ENCODE measurements around the gene CALR.
"Not testable (repeated sequence)": the region's sequence is repeated elsewhere in the genome, so short reads cannot be mapped to it uniquely, and the experiment has no call there.

DNA sequence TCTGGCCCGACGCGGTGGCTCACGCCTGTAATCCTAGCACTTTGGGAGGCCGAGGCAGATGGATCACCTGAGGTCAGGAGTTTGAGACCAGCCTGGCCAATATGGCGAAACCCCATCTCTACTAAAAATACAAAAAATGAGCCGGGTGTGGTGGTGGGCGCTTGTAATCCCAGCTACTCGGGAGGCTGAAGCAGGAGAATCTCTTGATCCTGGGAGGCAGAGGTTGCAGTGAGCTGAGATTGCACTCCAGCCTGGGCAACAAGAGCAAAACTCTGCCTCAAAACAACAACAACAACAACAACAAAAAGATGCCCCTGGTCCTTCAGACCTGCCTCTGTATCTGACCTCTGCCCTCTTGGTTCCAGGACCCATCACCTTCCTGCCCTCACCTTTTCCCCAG is 17.2 kb downstream of the CALR start:
- TF ChIP-seq FOXA1 (IDR thresholded peaks at IDR 0.05); NFRKB (IDR thresholded peaks at IDR 0.05); SP1 (IDR thresholded peaks at IDR 0.05); HDGF (IDR thresholded peaks at IDR 0.05; ENCODE audit: borderline replicate concordance): not testable (repeated sequence)
